GM04504 (cell line): ENCODE results near the gene DUS3L.
A peak's percentile ranks its signal among the peaks of the same experiment; 100 is the strongest.
"Not testable (repeated sequence)": the region's sequence is repeated elsewhere in the genome, so short reads cannot be mapped to it uniquely, and the experiment has no call there.

Experiments used
- DNase-seq: peaks from one replicate; pipeline ENCODE4 v3.0.0-alpha.2; 2012; ENCODE audit warnings: low read depth

Gene DUS3L

DNA sequence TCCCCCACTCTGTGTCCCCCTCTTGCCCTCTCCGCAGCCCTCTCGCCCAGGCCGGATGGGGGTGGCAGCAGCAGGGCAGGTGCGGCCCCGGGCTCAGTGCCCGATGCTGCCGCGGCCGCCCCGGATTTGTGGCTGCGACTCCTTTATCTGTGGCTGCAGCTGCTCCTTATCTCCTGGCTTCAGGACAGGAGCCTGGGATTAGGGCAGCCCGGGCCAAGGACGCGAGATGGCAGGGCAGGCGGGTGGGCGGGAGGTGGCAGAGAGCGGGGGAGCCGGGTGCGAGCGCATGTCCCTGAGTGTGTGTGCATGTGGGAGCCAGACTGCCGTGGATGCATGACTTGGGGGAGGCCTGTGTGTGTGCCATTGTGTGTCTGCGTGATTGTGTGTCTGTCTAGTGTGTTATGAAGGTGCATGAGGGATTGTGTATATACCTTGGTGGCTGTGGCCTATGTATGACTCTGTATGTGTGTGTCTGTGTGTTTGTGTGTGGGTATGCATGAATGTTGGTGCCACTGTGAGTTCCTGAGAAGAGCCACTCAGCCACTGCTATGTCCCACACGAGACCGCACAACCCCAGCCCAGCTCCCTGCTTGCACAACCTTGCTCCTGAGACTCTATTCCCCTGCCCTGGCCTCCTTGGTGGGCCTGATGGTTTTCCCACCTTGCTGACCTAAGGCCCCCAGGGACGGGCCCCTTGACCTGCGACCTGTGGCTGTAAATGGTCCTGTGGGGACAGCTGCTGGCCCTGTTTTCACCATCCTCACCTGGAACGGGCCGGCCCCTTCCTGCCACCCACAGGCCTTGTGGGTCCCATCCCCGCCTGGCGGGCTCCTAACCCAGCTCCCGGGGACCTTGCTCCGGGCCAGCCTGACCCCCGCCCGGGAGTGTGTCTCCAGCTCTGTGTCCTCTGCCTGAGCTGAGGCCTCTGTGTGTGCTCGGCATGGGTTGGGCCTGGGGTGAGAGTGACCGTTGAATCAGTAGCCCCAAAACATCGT, 8.6 kb upstream of the DUS3L start:
- DNase-seq = no peak

DNA sequence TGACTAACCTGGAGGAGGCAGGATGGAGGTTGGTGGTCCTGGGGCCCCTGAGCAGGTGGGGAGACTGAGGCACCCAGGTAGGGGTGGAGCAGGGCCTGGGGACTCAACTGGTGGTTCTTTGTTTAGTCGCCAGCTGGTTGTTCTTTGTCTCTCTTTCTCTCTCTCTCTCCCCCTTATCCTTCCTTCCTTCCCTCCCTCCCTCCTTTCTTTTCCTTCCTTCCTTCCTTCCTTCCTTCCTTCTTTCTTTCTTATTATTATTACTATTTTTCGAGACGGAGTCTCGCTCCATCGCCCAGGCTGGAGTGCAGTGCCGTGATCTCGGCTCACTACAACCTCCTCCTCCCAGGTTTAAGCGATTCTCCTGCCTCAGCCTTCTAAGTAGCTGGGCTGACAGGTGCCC, 7.3 kb upstream of the DUS3L start:
- DNase-seq = no peak

DNA sequence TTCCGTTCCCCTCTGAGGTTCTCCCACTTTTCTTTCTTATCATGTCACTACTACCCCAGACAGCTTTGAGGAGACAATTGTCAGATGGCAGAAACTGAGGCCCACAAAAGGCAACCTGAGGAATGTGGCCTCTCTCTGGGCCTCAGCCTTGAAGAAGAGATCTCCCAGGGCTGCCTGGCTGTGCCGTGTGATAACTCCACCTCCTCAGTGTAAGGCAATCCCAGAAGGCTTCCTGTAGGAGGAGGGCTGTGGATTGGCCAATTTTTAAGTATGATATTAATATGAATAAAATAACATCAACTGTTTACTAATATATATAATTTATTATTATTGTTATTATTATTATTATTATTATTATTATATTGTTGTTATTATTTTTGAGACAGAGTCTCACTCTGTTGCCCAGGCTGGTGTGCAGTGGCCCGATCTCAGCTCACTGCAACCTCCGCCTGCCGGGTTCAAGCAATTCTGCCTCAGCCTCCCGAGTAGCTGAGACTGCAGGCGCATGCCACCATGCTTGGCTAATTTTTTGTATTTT, 4.5 kb upstream of the DUS3L start:
- no peak for DNase-seq

DNA sequence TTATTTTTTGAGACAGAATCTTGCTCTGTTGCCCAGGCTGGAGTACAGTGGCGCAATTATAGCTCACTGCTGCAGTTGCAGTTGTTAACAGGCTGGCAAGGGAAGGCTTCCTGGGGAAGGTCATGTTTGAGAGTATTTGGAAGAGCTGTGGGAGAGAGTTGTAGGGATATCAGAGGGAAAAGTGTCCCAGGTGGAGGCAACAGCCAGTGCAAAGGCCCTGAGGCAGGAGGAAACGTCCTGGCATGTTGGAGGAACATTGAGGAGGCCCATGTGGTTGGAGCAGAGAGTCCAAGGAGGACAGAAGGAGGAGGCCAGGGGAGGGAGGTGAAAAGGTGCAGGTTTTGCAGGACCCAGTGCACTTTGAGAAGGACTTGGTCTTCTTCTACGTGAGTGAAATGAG, 2.2 kb upstream of the DUS3L start:
- no peak for DNase-seq

DNA sequence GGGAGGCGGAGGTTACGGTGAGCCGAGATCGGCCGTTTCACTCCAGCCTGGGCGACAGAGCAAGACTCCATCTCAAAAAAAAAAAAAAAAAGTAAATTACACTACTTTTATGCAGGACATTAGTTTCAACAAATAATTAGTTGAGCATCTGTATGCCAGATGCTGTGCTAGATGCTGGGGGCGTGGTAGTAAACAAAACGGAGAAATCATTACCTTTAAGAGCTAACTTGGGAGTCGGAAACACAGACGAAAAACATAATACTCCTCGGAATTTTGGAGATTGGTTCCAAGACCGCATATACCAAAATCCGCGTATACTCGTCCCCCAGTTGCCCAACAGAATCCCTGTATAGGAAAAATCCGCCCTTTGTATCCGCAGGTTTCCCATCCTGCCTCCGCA, 1.3 kb upstream of the DUS3L start:
- DNase-seq = no peak

DNA sequence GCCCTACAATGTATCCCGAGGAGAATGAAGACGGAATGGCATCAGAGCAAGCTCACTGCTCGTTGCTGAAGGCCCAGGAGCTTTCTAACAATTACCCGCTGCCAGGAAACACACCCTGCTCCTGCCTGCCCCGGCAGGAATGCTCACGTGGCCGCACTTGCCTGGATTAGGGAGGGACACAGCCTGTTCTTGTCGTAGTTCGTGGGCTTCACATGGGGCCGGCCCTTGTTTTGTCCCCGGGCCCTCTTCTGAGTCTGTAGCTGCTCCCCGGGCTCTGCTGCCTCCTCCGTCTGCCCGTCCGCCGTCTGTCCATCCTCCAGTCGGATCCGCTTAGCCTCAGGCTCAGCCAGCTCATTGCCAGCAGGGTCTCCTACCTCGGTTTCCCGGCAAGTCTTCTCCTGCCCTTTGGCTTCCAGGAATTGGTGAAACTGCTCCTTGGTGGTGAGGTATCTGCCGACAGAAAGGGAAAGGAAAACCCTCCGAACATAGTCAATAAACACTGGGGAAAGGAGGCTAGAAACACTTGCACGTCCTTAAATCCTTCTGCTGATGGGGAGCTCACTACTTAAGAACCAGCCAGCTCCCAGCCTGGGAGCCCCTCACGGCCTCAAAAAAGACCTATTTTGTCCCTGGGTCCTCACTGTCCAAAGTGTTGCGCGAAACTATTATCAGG, 941 bp downstream of the DUS3L start:
- DNase-seq = no peak

DNA sequence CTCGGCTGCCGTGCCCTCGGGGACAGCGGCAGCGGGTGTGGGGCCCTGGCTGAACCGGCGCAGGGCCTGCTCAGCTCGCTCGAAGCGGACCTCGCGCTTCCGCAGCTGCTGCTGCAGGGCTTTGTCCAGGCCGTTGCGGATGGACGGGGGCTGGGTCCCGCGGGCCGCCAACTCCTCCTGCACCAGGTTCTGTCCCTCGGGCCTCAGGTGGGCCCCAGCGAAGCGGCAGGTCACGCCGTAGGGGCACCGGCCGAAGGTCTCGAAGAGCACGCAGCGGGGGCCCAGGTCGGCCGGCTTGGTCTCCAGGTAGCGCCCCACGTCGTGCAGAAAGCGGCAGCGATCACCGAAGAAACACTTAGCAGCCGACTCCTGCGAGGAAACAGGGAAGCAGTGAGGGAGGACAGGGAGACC, 1.6 kb downstream of the DUS3L start:
- no peak for DNase-seq

DNA sequence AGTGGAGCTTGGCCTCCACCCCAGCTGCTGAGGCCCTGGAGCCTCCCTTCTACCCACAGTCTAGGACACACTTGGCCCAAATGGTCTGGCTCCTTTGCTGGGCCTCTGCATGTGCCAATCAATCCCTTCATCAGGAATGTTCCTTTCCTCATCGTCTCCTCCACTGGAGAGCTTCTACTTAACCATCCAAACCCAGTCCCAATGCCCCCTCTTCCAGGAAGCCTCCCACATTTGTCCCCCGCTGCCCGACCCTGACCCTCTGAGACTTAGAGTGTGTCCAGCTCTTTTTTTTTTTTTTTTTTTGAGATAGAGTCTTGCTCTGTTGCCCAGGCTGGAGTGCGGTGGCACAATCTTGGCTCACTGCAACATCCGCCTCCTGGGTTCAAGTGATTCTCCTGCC, 2.5 kb downstream of the DUS3L start:
- no peak for DNase-seq

DNA sequence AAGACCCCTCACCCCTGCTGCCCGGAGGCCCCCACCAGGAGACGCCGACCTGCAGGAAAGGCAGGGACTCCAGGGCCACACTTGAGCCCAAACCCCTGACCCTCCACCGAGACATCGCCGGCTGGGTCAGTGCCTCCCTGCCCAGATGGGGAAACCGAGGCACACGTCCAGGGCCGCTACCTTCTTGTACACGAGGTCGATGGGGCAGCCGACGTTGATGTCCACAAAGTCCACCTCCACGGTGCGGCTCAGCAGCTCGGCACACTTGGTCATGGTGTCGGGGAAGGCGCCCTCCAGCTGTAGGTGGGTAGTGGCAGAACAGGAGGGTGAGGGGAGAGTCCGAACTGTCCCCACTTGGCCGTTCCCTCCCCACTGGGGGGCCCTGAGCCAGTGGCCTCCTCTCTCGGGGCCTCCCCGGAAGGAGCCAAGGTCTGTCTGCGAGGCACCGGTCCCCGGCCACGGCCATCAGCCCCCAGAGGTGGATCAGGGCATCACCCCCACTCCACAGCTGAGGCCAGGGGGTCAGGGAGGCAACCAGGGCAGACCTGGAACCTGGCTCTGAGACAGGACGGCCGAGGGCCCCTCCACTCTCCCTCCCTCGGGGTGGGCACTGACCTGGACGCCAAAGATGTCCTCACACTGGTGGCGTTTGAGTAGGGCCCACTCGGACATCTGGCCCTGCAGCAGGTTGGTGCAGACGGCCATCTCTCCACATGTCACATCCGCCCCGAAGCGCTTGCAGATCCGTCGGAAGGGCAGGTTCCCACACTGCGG, 3.4 kb downstream of the DUS3L start:
- no peak for DNase-seq

DNA sequence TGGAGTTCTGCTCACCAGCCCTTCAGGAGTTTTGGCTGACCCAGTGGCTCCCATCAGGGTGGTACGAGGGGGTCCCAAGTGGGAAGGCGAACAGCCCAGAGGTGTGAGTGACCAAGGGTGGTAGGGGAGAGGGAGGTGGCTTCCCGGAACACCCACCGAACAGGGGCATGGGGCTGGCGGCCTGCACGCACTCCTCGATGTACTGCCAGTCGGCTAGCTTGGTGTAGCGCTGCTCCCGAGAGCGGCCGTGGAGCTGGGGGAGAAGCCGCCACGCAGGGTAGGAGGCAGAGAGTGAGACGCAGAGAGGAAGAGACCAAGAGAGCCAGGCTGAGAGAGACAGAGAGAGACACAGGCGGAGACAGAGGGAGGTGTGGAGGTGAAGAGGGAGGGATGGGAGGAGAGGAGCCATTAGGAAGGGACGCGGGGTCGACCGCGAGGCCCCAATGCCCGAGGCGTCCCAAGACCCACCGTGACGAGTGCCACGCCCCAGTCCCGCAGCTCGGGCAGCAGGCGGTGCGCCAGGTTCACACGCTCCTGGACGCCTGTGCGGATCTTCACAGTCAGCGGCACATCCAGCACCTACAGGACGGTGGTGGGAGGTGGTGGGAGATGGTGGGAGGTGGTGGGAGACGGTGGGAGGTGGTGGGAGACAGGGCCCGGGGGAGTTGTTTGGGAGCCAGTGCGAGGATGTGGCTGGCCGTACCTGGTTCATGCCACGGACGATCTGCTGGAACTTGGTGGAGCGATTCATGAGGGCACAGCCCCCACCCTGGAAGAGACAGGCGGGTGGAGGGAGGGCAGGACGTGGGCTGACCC, 4.2 kb downstream of the DUS3L start:
- no peak for DNase-seq

DNA sequence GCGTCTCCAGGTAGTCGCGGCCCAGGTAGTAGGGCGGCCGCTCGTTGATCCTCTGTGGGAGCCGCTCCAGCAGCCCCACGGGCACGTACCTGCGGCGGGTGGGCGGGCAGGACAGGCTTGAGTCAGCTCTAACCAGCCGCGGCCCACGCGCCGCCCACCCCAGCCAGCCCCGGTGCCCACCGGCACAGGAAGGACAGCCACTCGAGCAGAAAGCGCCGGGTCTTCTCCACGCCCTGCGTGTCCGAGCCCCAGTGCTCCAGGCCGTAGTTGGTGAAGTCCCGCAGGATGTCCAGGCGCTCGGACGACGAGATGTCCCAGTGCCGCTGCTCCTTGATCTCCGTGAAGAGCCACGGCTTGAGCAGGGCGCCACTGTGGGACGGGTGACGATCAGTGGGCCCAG, 5.5 kb downstream of the DUS3L start:
- no peak for DNase-seq

DNA sequence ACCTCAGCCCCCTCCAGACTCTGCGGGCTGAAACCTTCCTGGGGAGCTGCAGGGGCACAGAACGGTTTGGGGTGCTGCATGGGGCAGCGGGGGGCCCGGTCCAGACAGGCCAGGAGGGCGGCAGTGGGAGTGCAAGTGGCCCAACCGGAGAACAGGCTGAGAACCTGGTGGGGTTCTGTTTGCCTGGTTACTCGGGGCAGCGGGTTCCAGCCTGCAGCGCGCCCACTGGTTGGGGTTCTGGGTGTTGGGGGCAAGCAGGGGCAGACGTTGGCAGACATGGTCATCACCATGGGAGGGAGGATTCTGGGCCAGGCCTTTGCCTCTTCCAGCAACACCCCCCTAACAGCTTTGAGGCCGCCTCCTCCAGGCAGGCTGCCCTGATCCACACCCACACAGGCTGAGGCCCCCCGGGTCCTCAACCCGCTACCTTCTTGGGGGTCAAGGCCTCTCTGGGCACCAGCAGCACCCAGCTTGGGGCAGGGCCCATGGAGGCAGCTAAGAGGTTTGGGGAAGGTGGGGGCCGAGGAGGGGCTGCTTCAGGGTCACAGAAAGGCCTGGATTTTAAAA, 6.3 kb downstream of the DUS3L start, which contains the start of gene PRR22:
TSS of gene PRR22 (minus strand) at position 166 of the 567 bp plus-strand sequence. CDS start at position 80, 86 bp downstream.
- DNase-seq = no peak

DNA sequence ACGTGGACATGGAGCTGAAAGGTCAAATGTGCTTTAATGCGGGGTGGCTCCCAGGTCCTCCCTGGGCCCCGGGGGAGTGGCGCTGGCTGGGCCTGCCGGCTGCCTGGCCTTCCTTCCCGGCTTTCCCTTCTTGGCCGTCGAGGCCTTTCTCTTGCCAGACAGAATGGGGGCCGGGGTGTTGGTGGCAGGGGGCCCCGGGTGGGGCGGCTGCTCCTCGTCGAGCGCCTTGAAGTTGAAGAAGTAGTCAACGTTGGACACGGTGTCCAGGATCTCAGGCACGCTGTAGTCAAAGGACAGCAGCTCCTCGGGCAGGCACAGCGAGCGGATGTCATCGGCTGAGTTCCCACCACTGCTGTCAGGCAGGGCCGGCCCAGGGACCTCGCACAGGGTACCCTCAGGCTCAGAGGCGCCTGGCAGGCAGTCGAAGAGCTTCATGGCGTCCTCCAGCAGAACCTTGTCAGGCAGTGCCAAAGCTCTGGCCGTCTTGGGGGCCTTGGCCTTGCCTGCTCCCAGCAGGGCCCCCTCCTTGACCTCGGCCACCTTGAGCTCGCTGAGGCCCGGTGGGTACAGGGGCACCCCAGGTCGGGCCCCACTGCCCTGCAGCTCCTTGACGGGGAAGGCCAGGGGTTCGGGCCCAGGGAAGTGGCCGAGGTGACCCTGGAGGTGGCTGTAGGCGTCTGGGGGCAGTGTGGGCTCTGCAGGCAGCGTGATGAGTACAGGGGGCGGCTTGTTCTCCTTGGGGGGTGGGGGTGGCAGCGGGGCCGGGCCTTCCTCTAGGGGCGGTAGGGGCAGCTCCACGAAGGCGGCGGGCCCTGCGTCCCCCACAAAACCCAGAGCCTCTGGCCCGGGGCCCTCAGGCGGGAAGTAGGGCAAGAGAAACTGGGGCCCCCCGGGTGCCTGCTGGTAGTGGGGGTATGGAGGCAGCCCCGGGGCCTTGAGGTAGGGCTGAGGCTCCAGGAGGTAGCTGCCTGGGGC, 7.7 kb downstream of the DUS3L start:
- no peak for DNase-seq

DNA sequence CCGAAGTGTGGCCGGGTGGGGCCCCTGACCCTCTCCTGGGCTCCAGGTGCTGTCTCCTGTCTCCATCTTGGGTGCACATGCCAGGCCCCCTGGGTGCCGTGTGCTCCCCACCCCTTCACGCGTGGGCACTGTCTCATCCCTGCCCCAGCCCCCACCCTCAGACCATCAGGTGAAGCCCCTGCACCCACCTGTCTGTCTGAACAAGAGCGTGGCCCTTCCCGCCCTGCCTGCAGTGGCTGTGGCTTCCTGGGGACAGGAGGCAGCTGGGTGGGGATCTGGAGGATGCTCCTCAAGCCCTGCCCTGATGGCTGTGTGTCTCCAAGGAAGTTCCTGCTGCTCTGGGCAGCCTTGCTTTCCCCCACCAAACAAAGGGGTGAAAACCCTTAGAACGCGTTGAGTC, 8.6 kb downstream of the DUS3L start:
- DNase-seq = no peak

DNA sequence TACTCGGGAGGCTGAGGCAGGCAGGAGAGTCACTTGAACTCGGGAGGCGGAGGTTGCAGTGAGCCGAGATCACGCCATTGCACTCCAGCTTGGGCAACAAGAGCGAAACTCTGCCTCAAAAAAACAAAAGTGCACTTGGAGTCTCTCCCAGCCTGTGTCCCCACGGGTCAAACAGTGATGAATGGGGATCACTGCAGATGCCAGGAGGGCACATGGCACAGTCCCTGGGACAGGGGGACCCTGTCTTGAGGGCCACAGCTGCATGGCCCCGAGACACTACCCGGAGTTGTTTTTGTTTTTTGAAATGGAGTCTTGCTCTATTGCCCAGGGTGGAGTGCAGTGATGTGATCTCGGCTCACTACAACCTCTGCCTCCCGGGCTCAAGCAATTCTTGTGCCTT, 10.0 kb downstream of the DUS3L start:
- DNase-seq = not testable (repeated sequence)

DNA sequence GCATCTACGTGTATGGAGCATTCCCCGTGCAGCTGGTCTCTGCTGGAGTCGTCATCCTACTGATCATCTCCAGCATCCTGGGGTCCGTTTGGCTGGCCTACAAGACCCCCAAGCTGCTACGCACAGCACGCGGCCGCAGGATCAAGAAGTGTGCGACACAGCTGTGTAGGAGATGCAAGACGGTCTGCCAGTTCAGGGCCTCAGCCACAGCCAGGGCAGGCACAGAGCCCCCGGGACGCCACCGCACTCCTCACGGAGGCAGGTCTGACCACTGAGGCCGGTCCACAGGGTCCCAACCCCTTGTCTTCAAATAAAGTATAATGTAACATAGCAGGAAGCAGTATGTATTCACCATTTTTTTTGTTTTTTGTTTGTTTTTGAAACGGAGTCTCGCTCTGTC, 12.6 kb downstream of the DUS3L start:
- no peak for DNase-seq

DNA sequence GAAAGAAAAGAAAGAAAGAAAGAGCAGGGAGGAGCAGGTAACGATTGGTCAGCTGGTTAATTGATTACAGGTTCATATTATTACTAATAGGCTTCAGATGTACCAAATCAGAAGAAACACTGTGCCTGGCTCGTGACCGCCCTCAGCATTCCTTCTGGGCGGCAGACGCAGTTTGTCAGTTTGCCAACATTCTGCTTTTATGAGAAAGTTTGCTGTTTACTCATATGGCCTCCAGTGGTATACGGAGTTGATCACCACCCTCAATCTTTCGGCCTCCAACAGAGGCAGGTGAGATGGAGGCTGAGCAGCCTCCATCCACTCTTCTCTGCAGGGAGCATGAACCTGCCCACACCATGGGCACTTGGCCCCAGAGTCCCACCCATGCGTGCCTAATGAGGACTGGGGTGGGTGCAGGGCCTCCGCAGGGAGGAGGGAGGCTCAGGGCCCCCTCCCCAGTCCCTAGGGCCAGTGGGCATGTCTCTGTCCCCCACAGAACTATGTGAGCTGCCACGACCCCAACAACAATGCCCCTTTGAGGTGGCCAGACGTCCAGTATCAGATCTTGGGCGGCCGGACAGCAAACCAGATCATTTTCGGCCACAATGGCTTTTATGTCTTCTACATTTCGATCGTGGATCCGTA, 15.2 kb downstream of the DUS3L start:
- peak; percentile 58 for DNase-seq

DNA sequence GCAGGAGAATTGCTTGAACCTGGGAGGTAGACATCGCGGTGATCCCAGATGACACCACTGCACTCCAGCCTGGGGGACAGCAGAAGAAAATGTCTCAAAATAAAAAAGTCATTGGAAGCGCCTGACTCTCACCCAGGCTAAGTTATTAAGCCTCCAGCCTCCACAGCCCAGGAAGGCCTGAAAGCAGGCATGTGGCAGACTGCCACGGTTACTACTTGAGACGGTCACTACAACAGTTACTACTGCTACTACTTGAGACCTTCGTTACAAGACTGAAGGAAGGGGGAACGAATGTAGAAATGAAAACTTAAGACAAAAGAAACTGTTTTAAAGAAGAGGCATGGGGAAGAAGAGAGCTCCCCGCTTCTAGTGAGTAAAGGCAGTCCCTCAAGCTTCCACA, 16.0 kb downstream of the DUS3L start:
- peak; percentile 16 for DNase-seq

DNA sequence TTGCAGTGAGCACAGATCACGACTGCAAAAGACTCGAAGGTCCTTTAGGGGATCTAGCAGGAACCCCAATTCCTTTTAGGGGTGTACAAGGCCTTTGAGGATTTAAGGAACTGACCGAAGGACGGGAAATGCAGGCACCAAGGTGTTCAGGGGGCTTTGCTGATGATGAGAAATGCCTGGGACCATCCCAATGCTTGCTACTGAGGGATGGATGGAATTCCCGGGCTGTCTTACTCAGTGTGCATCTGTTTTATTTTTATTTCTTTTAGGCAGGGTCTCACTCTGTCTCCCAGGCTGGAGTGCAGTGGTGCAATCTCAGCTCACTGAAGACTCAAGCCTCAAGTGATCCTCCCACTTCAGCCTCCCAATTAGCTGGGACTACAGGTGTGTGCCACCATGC, 17.7 kb downstream of the DUS3L start:
- no peak for DNase-seq
